Neutrophil (primary cell): ENCODE measurements around the gene LILRA1.

Source experiments
- H3K27ac ChIP-seq: fragments of 200-600 bp; sonication (generic); 2 replicates; pipeline ENCODE4 v1.5.1; 2016; ENCODE audit warnings: mild to moderate bottlenecking, moderate library complexity
- H3K27me3 ChIP-seq: fragments of 200-600 bp; sonication (generic); 2 replicates; pipeline ENCODE4 v1.6.0; 2016; ENCODE audit warnings: mild to moderate bottlenecking
- H3K36me3 ChIP-seq: fragments of 200-600 bp; sonication (generic); 2 replicates; pipeline ENCODE4 v1.5.1; 2017
- H3K4me1 ChIP-seq, 2 experiments: fragments of 200-600 bp in 1 of 2; sonication (generic) in 1 of 2; 1 replicate in 1 of 2; 2 replicates in 1 of 2; pipeline versions ENCODE4 v1.5.1 to v1.6.1; 2013 to 2016; ENCODE audit warnings: low read depth in 1 of 2, low read length in 1 of 2, mild to moderate bottlenecking in 1 of 2, moderate library complexity in 1 of 2; ENCODE audit not compliant: control insufficient read depth in 1 of 2, insufficient read depth in 1 of 2
- H3K4me3 ChIP-seq, 2 experiments: fragments of 200-600 bp in 1 of 2; sonication (generic) in 1 of 2; 1 replicate in 1 of 2; 2 replicates in 1 of 2; pipeline ENCODE4 v1.5.1; 2013 to 2016; ENCODE audit warnings: low read depth in 1 of 2, low read length in 1 of 2, mild to moderate bottlenecking in 1 of 2, moderate library complexity in 1 of 2
- H3K9me3 ChIP-seq: fragments of 200-600 bp; sonication (generic); 2 replicates; pipeline ENCODE4 v1.5.1; 2016
- CTCF ChIP-seq: fragments of 200-600 bp; sonication (generic); IDR thresholded peaks from 2 replicates; pipeline ENCODE4 v1.5.1; 2016; ENCODE audit warnings: antibody characterized with exemption

Gene LILRA1

GRCh38 chr19:54612428-54612827 is 19.0 kb downstream of the LILRA1 start:
- no peak for TF ChIP-seq CTCF
- Histone ChIP-seq H3K27ac (no peak overlapping the region), H3K27me3 (no peaks in the 10 kb centered on the region), H3K4me3 (no peak overlapping the region), H3K36me3 (no peaks in the 10 kb centered on the region), H3K9me3 (no peaks in the 10 kb centered on the region), H3K4me1 (no peaks in the 10 kb centered on the region)

- H3K27me3 ChIP-seq: no peaks in the 10 kb centered on the region
- no peak for TF ChIP-seq CTCF
- H3K4me3 ChIP-seq: no peak overlapping the region
- no peaks in the 10 kb centered on the region for H3K9me3 ChIP-seq
- H3K36me3 ChIP-seq: no peaks in the 10 kb centered on the region
- H3K27ac ChIP-seq: no peak overlapping the region
- no peaks in the 10 kb centered on the region for H3K4me1 ChIP-seq
These were observed 21.3 kb downstream of the LILRA1 start for GRCh38 chr19:54614726-54615125.

GRCh38 chr19:54616057-54616456 is 22.6 kb downstream of the LILRA1 start:
- Histone ChIP-seq H3K9me3 (no peaks in the 10 kb centered on the region), H3K36me3 (no peaks in the 10 kb centered on the region), H3K27ac (no peak overlapping the region), H3K4me3 (no peak overlapping the region), H3K27me3 (no peaks in the 10 kb centered on the region), H3K4me1 (no peaks in the 10 kb centered on the region)
- no peak for TF ChIP-seq CTCF

GRCh38 chr19:54616821-54617560 is 23.6 kb downstream of the LILRA1 start:
- no peaks in the 10 kb centered on the region for H3K27me3 ChIP-seq
- H3K27ac ChIP-seq: no peak overlapping the region
- no peaks in the 10 kb centered on the region for H3K4me1 ChIP-seq

GRCh38 chr19:54620464-54620863 is 27.0 kb downstream of the LILRA1 start:
- no peak for TF ChIP-seq CTCF
- no peak overlapping the region for H3K4me3 ChIP-seq
- no peak overlapping the region for H3K27ac ChIP-seq
- H3K4me1 ChIP-seq: no peaks in the 10 kb centered on the region
- H3K27me3 ChIP-seq: peaks cover 6% of the 10 kb centered on the region
- no peaks in the 10 kb centered on the region for H3K9me3 ChIP-seq
- H3K36me3 ChIP-seq: no peaks in the 10 kb centered on the region

More at GRCh38 chr19:54616821-54617560, 23.6 kb downstream of the LILRA1 start:
- no peak for TF ChIP-seq CTCF
- H3K9me3 ChIP-seq: no peaks in the 10 kb centered on the region
- no peaks in the 10 kb centered on the region for H3K36me3 ChIP-seq
- H3K4me3 ChIP-seq: no peak overlapping the region
